GM18517 (cell line): Measurements from ENCODE around the gene AGPAT2.
"Not testable (repeated sequence)": the region's sequence is repeated elsewhere in the genome, so short reads cannot be mapped to it uniquely, and the experiment has no call there.

Experiments used
- ATAC-seq: cut with Tn5 transposase; IDR thresholded peaks from one replicate; pipeline ENCODE4 v1.9.1; 2021; ENCODE audit warnings: mild to moderate bottlenecking, moderate library complexity; ENCODE audit not compliant: unreplicated experiment

AGPAT2 gene

DNA sequence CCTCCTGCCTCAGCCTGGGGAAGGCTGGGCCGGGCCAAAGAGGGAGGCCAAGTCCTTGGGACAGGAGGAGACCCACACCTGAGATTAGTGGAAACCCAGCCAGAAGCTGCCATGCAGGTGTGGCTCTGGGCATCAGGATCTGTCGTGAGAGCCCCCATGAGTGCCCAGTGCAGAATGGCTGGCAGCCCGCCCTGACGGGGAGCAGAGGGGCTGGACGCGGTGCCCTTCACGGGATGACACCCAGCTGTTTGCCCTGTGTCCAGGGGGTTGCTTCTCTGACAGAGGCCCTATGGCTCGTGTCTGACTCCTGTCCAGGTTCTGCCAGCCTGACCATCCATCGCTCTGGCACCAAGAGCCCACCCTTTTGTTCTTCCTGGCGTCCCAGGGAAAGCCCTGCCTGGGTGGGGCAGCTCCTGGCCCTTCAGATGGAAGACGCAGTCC, 33.7 kb upstream of the AGPAT2 start:
- ATAC-seq, result no peak

DNA sequence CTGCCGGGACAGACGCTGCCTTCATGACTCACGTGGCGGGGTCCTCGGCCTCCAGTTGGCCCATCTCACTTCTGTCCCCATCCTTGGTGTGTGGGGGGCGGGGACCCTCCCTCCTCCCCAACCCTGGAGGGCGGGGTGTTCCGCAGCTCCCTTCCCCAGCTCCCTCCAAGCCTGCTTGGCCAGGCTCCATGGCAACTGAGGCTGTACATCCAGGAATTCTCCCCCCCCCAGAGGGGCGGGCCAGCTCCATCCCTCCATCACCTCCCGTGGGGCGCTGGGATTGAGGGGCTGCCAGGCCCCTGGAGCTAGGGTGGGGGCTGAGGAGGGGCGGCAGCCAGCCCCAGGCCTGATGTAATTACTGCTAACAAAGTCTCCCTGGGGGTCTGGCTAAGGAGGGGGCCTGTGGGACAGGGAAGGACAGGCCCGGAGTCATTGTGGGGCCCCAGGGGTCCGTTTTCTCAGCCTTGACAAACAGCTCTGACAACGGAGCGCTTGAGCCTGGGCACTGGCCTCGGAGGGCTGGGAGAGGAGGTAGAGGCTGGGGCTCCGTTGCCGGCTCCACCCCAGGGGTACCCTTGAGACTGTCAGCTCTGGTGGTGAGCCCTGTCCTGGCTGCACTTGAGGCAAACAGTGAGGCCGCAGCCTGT, 33.1 kb upstream of the AGPAT2 start:
- ATAC-seq, result no peak

DNA sequence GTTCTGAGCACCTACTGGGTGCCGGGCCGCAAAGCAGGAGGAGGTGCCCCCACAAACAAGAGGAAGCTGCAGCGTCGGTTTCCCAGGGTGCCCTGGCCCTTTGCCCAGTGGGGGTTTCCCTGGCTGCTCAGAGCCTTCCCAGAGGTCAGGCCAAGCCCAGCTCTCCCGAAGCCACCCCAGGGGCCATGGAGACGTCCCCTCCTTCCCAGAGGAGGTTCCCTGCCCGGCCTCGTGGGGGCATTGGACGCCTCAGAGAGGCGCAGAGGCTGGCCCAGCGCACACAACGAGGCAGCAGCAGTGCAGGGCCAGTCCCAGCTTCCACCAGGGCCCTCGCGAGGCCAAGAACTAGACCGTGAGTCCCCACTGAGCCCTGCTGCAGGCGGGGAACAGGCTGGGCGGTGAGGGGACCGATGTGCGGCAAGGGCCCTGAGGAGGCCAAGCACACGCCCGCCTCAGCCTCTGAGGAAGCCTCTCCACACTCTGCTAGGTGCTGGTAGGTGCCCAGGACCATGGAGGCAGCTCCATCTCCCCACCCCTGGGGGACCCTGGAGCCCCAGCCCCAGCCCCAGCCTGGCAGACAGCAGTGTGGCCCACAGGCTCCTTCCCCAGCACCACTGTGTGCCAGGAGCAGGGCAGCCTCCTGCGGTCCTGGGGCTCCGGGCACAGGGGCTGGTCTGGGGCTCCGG, 32.1 kb upstream of the AGPAT2 start:
- ATAC-seq, result no peak

DNA sequence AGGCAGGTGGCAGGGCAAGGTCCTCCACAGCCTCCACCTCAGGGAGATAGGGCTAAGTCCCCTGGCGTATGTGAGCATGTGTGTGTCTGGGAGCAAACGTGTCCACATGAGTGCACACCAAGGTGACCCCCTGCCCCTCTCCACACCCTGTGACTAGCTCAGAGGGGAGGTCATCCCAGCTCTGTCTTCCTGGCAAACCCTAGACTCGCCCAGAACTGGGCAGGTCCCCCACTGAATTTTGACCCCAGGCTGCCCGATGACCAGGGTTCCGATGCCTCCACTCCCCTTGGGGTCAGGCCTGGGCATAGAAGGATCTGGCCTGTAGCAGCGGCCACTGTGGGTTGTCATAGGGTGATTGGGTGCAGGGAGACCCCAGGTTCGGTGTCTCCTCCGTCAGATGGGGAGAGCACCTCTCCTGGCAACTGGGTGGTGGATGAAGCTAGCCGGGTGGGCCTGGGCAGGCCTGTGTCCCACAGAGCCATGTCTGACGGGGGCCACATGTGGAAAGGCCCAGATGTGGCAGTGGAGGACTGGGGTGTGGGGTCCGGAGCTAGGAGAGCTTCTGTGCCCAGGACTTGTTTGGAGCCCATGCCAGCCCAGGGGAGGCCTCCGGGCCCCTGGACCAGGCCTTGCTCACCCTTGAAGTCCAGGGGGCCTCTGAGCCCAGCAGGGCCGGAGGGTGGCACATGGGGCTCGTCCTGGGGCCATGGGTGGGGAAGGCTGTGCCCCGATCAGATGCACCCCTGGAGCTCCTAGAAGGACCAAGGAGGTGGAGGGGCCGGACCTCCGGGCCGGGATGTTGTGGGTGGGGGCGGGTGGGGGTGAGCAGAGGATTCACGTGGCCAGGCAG, 31.3 kb upstream of the AGPAT2 start:
- ATAC-seq, result no peak

DNA sequence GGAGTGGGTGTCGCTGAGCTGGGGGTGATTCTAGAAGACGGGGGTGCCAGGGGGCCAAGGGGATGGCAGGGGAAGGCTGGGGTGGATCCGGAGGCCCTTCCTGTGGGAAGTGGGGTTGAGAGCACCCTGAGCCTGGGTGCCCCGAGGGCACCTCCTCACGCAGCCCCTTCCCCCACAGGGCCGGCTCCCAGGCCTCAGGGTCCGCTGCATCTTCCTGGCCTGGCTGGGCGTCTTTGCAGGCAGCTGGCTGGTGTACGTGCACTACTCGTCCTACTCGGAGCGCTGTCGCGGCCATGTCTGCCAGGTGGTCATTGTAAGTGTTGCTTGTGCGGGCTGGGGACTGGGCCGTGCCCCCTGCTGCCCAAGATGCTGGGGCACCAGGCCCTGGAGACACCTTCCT, 30.1 kb upstream of the AGPAT2 start:
- no peak for ATAC-seq

DNA sequence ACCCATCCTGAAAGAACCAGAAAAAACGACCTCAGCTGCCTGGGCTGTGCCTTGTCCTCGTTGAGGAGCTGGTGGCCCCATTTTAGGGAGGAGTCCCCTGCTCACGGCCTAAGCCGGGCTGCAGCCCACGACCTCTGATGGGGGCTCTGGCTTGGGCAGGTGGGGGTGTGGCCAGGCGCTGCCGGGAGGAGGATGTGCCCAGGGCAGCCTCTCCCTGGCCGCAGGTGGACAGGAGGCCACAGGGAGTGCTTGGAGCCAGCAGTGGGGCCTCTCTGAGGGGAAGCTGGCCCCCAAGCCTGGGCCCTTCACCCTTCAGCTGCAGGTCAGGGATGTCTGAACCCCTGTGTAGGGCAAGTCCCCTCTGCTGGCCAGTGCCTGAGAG, 27.6 kb upstream of the AGPAT2 start:
- ATAC-seq, result no peak

DNA sequence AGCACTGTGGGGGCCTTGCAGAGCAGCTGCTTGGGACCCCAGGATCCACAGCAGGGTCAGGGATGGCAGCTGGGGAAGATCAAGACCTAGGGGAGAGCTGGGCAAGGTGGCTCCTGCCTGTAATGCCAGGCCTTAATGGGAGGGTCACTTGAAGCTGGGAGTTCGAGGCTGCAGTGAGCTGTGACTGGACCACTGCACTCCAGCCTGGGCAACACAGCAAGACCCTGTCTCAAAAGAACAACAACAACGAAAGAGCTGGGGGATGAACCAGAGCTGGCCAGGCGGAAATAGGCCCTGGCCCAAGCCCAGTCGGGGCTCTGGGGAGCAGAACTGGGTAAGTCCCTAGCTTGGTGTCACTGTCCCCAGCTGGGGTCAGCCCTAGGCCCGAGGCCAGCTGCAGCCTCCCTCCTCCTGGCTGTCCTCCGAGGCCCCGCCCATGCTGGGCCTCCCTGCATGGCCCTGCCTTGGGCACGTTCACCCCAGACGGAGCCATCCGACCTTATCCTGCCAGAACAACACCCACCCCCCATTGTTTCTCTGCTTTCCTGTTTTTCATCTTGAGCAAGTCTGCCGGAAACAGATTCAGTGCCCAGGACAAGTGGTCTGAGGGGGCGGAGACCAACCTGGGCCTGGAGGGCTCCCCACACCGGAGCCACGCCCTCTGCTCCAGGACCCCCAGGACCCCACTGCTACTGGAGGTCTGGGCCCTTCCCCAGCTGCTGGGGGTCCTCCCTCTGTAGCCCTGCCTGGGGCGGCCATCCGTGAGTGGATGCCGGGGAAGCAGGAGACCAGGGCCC, 27.0 kb upstream of the AGPAT2 start:
- no peak for ATAC-seq

DNA sequence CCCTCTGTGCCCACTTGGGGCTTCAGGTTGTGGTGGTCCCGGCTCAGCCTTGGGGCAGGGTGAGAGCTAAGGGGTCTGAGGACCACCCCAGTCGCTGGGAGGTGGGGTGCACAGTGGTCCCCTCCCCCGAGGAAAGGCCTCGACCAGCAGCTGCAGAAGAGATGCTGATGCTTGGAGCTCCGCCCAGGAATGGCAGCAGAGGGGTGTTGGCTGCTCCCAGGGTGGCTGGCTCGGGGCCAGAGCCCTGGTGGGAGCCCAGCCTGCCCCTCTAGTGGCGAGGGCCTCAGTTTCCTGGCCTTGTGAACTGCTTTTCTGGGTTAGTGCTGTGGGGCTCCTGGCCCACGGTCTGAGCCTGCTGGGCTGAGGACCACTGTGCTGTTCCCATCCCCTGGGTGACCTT, 26.3 kb upstream of the AGPAT2 start:
- no peak for ATAC-seq

DNA sequence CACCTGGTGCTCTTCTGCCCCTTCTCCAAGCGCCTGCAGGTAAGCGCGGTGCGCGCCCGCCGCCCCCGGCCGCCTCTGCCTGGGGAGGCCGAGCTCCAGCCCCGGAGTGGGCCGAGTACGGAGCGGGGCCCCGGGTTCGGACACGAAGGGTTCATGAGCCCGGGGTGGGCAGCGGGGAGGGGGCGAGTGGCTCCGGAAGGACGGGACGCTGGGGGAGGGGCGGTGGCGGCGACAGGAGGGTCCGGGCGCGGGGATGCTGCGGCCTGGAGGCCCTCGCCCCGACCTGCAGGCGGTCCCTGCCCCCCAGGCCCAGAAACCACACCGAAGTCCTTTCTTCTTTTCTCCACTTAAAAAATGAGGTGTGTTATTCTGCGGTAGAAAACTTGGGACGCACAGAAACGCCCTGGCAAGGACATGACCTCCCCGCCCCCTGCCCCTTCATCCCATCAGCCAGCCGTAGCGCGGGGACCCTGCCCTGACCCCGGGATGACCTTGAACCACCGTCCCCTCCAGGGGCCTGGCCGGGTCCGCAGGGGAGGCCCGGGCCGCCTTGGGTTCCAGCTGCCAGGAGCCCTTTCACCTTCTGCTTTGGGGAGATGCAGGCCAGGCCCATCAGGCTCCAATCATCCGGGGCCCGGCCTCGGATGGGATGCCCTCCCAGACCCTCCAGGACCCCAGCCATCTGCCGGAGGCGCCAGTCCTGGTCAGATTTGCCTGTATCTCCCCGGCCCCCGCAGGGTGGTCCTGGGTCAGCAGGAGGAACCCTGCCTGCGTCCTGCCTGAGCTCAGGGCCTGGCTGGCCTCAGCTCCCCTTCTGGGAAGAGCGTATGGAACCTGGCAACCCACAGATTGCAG, 25.7 kb upstream of the AGPAT2 start:
- ATAC-seq, result no peak

DNA sequence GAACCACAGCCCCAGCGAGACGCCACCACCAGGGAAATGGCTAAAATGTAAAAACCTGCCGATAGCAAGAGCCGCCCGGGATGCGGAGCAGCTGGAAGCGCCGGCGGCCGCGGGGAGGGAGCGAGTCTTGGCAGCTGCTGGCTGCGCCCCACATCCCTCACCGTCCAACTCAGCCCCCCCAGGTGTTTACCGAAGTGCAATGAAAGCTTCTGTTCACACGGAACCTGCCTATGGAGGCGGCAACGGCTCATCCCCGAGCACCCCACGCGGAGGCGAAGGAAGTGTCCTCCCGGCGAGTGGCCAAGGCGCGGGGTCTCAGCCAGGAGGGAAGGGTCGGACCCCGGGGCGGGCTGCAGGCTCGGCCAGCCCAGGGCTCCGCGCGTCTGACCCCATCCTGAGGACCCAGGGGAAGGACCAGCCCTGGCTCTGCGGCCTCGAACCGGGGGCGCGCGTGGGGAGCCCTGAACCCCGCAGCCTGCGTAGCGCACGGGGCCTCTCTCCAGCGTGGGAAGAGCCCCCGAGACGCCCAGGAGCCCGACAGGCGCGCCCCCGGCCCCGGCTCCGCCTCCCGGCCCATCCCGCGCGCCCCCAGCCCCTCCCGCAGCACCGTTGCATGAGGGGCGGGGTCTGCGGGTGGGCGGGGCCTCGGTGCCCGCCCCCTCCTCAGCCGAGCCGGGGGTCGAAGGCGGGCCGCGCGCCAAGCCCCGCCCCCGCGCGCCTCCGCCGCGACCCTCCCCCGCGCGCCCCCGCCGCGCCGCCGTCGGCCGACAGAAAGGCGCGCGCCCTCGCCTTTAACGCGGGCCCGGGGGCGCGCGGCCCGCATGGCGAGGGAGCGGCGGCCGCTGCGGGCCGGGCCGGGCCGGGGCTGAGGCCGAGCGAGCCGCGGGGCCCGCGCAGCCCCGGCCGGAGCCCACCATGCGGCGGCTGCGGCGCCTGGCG, 24.8 kb upstream of the AGPAT2 start, which contains the start of gene DIPK1B:
Gene DIPK1B (plus strand): TSS at position 822 of the 939 bp plus-strand sequence. CDS start 94 bp downstream, at position 916.
- ATAC-seq, result no peak

DNA sequence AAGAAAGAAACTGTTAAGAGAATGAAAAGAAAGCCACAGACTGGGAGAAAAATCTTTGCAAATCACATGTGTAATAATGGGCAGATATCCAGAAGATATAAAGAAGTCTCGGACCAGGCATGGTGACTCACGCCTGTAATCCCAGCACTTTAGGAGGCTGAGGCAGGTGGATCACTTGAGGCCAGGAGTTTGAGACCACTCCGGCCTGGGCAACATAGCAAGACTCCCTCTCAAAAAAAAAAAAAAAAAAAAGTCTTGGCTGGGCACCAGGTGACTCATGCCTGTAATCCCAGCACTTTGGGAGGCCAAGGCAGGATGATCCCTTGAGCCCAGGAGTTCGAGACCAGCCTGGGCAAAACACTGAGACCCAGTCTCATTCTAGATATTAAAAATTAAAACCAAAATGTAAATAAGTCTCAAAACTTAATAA, 24.0 kb upstream of the AGPAT2 start:
- not testable (repeated sequence) for ATAC-seq

DNA sequence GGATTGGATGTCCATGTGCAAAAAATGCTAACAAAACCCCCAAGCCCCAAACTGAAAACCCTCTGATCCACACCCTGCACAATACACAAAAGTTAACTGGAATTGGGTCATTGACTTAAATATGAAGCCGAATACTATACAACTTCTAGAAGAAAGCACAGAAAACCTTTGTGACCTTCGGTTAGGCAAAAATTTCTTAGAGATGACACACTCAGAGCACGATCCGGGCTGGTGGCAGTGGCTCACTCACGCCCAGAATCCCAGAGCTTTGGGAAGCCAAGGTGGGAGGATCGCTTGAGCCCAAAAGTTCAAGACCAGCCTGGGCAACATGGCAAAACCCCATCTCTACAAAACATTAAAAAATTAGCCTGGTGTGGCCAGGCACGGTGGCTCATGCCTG, 23.3 kb upstream of the AGPAT2 start:
- ATAC-seq, result no peak

DNA sequence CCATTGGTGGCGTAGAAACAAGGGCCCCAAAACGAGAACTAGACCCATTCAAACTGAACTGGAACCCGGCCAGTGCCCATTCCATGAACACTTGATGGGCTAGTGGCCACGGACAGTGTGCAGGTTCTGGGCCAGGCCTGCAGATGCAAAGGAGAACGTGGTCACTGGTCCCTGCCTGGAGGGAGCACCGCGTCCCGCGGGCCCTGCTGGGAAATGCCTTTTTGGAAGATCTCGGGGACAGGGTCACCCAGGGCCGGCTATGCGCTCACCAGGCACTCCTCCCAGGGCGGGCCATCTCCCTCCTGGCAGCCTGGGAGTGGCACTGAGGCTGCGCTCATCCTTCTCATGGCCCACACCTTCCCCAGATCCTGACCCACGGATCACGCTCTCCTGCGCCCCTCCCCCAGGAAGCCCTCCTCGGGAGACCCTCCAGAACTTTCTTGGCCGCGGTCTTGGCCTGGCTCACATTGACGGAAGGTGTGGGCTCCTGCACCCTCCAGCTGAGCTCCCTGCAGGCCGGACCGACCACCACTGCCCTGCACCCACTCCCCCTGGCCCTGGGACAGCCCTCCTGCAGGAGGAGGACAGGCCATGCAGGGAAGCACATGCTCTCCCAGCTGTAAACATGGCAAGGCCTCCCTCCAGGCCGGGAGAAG, 22.3 kb upstream of the AGPAT2 start:
- ATAC-seq, result no peak

DNA sequence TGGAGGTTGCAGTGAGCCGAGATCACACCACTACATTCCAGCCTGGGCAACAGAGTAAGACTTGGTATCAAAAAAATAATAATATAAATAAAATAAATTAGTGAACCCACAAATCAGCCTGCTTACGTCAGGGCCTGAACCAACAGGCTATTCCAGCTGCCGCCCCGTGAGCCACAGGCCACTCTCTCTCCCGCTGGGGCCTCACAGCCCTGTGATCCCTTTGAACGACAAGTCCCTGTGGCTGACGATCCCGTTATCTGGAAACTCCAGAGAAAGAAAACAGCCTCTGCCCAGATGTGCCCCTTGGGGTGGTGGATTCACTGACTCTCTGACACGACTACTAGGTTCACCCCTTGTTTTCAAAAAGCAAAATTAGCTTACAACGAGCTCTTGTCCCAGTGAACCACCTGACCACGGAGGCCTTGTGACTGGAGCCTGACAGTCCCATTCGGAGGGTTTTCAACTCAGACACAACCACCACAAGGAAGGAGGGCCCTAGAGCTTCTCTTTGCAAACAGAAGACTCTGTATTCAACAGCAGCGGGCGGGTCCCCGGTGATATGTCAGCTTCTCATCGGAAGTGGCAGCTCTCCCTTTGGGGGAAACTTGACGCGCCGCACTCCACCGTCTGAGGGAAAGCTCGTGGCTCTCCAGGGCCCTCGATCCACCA, 20.7 kb upstream of the AGPAT2 start:
- ATAC-seq, result no peak

DNA sequence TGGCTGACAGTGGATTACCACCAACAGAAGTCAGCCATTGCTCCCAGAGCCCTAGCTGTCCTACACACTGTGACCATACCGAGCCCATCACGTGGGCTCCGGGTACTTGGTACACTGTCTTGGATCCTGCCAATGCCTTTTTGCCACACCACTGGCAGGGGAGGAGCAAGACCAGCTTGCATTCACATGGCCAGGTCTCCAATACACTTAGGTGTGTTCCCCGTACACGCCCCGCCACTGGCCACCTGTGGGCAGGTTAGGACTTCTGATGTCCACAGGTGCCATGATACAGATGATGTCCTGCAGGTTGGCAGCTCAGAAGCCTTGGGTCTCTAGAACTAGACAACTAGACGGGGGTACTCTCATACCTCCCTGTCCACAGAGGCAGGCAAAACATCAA, 19.8 kb upstream of the AGPAT2 start:
- no peak for ATAC-seq

DNA sequence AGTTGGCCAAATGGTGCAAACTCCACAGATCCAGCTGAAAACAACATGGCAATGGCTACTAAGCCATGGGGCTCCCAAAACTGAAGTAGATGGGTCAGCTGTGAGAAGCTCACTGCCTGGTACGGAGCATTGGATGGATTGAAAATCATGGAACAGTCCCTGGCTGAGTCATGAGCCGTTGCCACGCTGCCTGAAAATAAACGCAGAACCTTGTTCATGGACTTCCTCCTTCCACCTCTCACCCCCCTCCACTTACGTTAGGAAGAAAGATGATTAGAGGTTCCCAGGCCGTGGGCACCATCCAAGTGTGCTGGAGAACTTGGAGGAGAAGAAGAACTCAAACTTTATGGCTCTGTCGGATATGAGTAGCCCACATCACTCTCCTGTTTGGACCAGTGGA, 18.3 kb upstream of the AGPAT2 start:
- ATAC-seq, result no peak

DNA sequence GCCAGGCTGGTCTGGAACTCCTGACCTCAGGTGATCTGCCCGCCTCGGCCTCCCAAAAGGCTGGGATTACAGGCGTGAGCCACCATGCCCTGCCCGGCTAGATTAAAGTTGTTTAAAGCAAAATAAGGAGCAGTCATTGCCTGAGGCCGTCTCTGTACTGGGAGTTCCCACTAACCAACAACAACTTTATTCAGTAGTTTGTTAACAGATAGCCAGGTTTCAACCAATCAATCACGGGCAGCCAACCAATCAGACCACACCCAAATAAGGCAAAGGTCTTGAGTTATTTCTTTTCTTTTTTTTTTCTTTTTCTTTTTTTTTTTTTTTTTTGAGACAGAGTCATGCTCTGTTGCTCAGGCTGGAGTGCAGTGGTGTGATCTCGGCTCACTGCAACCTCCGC, 17.5 kb upstream of the AGPAT2 start:
- ATAC-seq, result not testable (repeated sequence)
